Measurements from ENCODE around the gene TRAPPC3.

The TRAPPC3 gene

DNA sequence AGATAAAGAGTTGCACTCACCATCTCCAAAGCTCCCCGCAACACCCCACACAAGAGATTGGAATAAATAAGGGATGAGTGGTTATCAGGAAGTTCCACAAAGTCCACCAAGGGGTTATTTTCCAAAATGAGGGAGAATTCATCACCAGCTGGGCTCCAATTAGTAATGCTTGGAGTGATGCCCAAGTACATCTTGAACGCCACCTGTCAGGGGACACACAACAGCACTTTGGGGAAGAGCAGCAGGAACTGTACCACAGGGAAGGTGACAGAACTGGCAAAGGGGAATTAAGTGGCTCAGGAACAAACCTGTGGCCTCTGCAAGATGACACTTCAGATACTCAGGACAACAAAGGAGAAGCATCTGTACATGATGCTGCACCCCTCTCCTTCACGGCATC is 11.5 kb downstream of the TRAPPC3 start:
- no CpG with 5 or more reads among the region's 3 CpGs for WGBS (ENCODE audit: extremely low coverage, insufficient coverage, insufficient read length)

DNA sequence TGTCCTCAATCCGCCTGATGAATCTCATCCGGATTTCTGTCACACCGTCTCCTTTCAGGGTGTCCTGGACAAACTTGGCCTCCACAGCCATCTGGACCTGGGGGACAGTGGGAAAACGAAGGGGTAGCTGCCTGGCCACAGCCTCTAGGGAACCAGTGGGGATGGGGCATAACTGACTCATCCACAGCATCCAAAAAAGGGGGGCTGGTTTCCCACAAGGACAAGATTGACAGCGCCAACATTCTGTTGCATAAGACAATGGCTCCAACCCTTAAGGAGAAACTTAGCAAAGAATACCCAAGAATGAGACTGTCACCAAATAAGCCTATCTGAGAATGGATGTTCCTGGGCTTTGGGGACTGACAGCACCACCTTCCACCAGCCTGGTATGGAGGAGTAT is 12.1 kb downstream of the TRAPPC3 start:
- H3K36me3 ChIP-seq (ENCODE audit: control insufficient read depth in 1 of 2, insufficient read depth in 2 of 2, low read length in 2 of 2), result peaks cover 12 to 27% of the 10 kb centered on the region in 2 experiments
- no peak for DNase-seq
- H3K18ac ChIP-seq (ENCODE audit: low read length), result no peak overlapping the region
- peaks cover 0 to 10% of the 10 kb centered on the region in 2 experiments for H3K4me1 ChIP-seq (ENCODE audit: control insufficient read depth in 1 of 2, insufficient read depth in 2 of 2, low read length in 2 of 2)
- H2AK5ac ChIP-seq (ENCODE audit: low read length), result no peak overlapping the region
- no peak overlapping the region for H3K9ac ChIP-seq (ENCODE audit: low read length)
- H3K79me1 ChIP-seq (ENCODE audit: low read length), result no peaks in the 10 kb centered on the region
- H3K4ac ChIP-seq (ENCODE audit: low read depth, low read length), result no peak overlapping the region
- no peak overlapping the region for H2AFZ ChIP-seq (ENCODE audit: insufficient read depth, low read length, poor library complexity)
- no peak overlapping the region for H3K14ac ChIP-seq (ENCODE audit: low read length)
- H4K91ac ChIP-seq (ENCODE audit: low read depth, low read length), result no peak overlapping the region
- H2BK120ac ChIP-seq (ENCODE audit: insufficient read depth, low read length, poor library complexity), result no peak overlapping the region
- H3K23ac ChIP-seq (ENCODE audit: low read length), result no peak overlapping the region
- H3K27me3 ChIP-seq (ENCODE audit: insufficient read depth, low read length), result no peaks in the 10 kb centered on the region
- H4K8ac ChIP-seq (ENCODE audit: low read depth, low read length), result no peak overlapping the region
- H4K12ac ChIP-seq (ENCODE audit: low read depth, low read length), result no peak overlapping the region
- H3K27ac ChIP-seq (ENCODE audit: low read depth, low read length), result no peak overlapping the region
- WGBS (ENCODE audit: extremely low coverage, insufficient coverage, insufficient read length), result no CpG with 5 or more reads among the region's 5 CpGs
- no peak overlapping the region for H2BK12ac ChIP-seq (ENCODE audit: low read length)
- H2BK5ac ChIP-seq (ENCODE audit: low read depth, low read length, poor library complexity), result no peak overlapping the region
- no peaks in the 10 kb centered on the region for H3K9me3 ChIP-seq (ENCODE audit: insufficient read depth, low read depth, low read length)
- H3K4me3 ChIP-seq (ENCODE audit: low read depth, low read length), result no peak overlapping the region
- no peak overlapping the region for H3K4me2 ChIP-seq (ENCODE audit: low read length)
- H3K79me2 ChIP-seq (ENCODE audit: control insufficient read depth, insufficient read depth, low read length, poor library complexity), result no peaks in the 10 kb centered on the region

More for the DNA sequence above, 11.5 kb downstream of the TRAPPC3 start:
- Histone ChIP-seq H3K79me2 (ENCODE audit: control insufficient read depth, insufficient read depth, low read length, poor library complexity) (no peaks in the 10 kb centered on the region), H3K9me3 (ENCODE audit: insufficient read depth, low read depth, low read length) (no peaks in the 10 kb centered on the region), H2AFZ (ENCODE audit: insufficient read depth, low read length, poor library complexity) (no peak overlapping the region), H3K27me3 (ENCODE audit: insufficient read depth, low read length) (no peaks in the 10 kb centered on the region), H3K79me1 (ENCODE audit: low read length) (no peaks in the 10 kb centered on the region), H3K4me3 (ENCODE audit: low read depth, low read length) (no peak overlapping the region), H3K23ac (ENCODE audit: low read length) (no peak overlapping the region), H3K36me3 (ENCODE audit: control insufficient read depth in 1 of 2, insufficient read depth in 2 of 2, low read length in 2 of 2) (peaks cover 12 to 27% of the 10 kb centered on the region in 2 experiments), H2AK5ac (ENCODE audit: low read length) (no peak overlapping the region), H3K9ac (ENCODE audit: low read length) (no peak overlapping the region), H4K91ac (ENCODE audit: low read depth, low read length) (no peak overlapping the region), H2BK120ac (ENCODE audit: insufficient read depth, low read length, poor library complexity) (no peak overlapping the region), H3K27ac (ENCODE audit: low read depth, low read length) (no peak overlapping the region), H2BK5ac (ENCODE audit: low read depth, low read length, poor library complexity) (no peak overlapping the region), H3K14ac (ENCODE audit: low read length) (no peak overlapping the region), H2BK12ac (ENCODE audit: low read length) (no peak overlapping the region), H3K4me2 (ENCODE audit: low read length) (no peak overlapping the region), H3K4ac (ENCODE audit: low read depth, low read length) (no peak overlapping the region), H3K4me1 (ENCODE audit: control insufficient read depth in 1 of 2, insufficient read depth in 2 of 2, low read length in 2 of 2) (peaks cover 0 to 10% of the 10 kb centered on the region in 2 experiments), H4K8ac (ENCODE audit: low read depth, low read length) (no peak overlapping the region), H4K12ac (ENCODE audit: low read depth, low read length) (no peak overlapping the region), H3K18ac (ENCODE audit: low read length) (no peak overlapping the region)
- no peak for DNase-seq

DNA sequence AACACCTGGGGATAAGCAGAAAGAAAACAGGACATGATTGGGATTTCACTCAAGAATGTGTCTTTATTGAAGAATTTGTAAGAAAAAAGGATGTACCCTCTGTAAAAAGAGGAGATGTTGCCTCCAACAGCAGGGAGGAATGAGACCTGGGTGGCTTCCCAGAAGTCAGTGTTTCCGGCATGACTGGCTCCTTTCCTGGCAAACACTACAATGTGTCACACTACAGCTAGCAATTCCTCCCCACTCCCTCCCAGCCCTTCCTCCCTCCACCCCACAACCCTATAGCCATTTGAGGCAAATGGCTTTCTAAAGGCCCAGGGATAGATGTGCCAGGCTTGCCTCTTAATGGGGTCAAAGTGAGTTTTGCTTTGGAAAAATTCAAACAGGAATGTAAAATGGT is 12.8 kb downstream of the TRAPPC3 start:
- no peak overlapping the region for H4K12ac ChIP-seq (ENCODE audit: low read depth, low read length)
- no peak overlapping the region for H2BK120ac ChIP-seq (ENCODE audit: insufficient read depth, low read length, poor library complexity)
- DNase-seq, result no peak
- no peak overlapping the region for H3K23ac ChIP-seq (ENCODE audit: low read length)
- H3K9ac ChIP-seq (ENCODE audit: low read length), result no peak overlapping the region
- no peak overlapping the region for H3K14ac ChIP-seq (ENCODE audit: low read length)
- H2BK5ac ChIP-seq (ENCODE audit: low read depth, low read length, poor library complexity), result no peak overlapping the region
- no peaks in the 10 kb centered on the region for H3K79me1 ChIP-seq (ENCODE audit: low read length)
- peaks cover 12 to 27% of the 10 kb centered on the region in 2 experiments for H3K36me3 ChIP-seq (ENCODE audit: control insufficient read depth in 1 of 2, insufficient read depth in 2 of 2, low read length in 2 of 2)
- H3K27me3 ChIP-seq (ENCODE audit: insufficient read depth, low read length), result no peaks in the 10 kb centered on the region
- peaks cover 0 to 10% of the 10 kb centered on the region in 2 experiments for H3K4me1 ChIP-seq (ENCODE audit: control insufficient read depth in 1 of 2, insufficient read depth in 2 of 2, low read length in 2 of 2)
- no peak overlapping the region for H3K4me2 ChIP-seq (ENCODE audit: low read length)
- H3K18ac ChIP-seq (ENCODE audit: low read length), result no peak overlapping the region
- no peak overlapping the region for H3K4ac ChIP-seq (ENCODE audit: low read depth, low read length)
- H2BK12ac ChIP-seq (ENCODE audit: low read length), result no peak overlapping the region
- H3K79me2 ChIP-seq (ENCODE audit: control insufficient read depth, insufficient read depth, low read length, poor library complexity), result no peaks in the 10 kb centered on the region
- H2AFZ ChIP-seq (ENCODE audit: insufficient read depth, low read length, poor library complexity), result no peak overlapping the region
- no peaks in the 10 kb centered on the region for H3K9me3 ChIP-seq (ENCODE audit: insufficient read depth, low read depth, low read length)
- no peak overlapping the region for H3K27ac ChIP-seq (ENCODE audit: low read depth, low read length)
- WGBS (ENCODE audit: extremely low coverage, insufficient coverage, insufficient read length), result no CpG with 5 or more reads among the region's 1 CpG
- H4K91ac ChIP-seq (ENCODE audit: low read depth, low read length), result no peak overlapping the region
- H4K8ac ChIP-seq (ENCODE audit: low read depth, low read length), result no peak overlapping the region
- no peak overlapping the region for H3K4me3 ChIP-seq (ENCODE audit: low read depth, low read length)
- H2AK5ac ChIP-seq (ENCODE audit: low read length), result no peak overlapping the region

DNA sequence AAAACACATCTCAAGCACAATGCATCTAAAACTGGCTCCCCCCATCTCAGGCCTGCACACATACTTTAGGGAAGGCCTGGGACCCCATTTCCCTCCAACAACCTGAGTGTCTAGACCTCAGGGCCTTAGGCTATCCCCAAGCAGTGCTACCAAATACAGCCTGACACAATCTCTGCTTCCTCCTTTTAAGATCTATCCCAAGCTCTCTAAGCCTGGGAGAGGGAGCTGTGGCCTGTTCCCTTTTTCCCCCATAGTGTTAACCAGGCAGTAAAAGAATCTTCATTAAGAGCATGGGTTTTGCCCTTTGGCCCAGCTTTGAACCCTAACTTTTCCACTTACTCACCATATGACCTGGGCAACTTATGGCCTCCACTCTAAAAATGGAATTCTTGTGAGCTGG is 13.5 kb downstream of the TRAPPC3 start:
- Histone ChIP-seq H3K27ac (ENCODE audit: low read depth, low read length) (no peak overlapping the region), H3K36me3 (ENCODE audit: control insufficient read depth in 1 of 2, insufficient read depth in 2 of 2, low read length in 2 of 2) (peaks cover 12 to 27% of the 10 kb centered on the region in 2 experiments), H4K12ac (ENCODE audit: low read depth, low read length) (no peak overlapping the region), H4K8ac (ENCODE audit: low read depth, low read length) (no peak overlapping the region), H3K4ac (ENCODE audit: low read depth, low read length) (no peak overlapping the region), H2AFZ (ENCODE audit: insufficient read depth, low read length, poor library complexity) (no peak overlapping the region), H3K4me2 (ENCODE audit: low read length) (no peak overlapping the region), H3K18ac (ENCODE audit: low read length) (no peak overlapping the region), H3K79me1 (ENCODE audit: low read length) (no peaks in the 10 kb centered on the region), H3K9ac (ENCODE audit: low read length) (no peak overlapping the region), H2BK120ac (ENCODE audit: insufficient read depth, low read length, poor library complexity) (no peak overlapping the region), H3K23ac (ENCODE audit: low read length) (no peak overlapping the region), H3K14ac (ENCODE audit: low read length) (no peak overlapping the region), H3K27me3 (ENCODE audit: insufficient read depth, low read length) (no peaks in the 10 kb centered on the region), H2BK12ac (ENCODE audit: low read length) (no peak overlapping the region), H4K91ac (ENCODE audit: low read depth, low read length) (no peak overlapping the region), H2BK5ac (ENCODE audit: low read depth, low read length, poor library complexity) (no peak overlapping the region), H3K4me1 (ENCODE audit: control insufficient read depth in 1 of 2, insufficient read depth in 2 of 2, low read length in 2 of 2) (peaks cover 0 to 10% of the 10 kb centered on the region in 2 experiments), H3K4me3 (ENCODE audit: low read depth, low read length) (no peak overlapping the region), H2AK5ac (ENCODE audit: low read length) (no peak overlapping the region), H3K9me3 (ENCODE audit: insufficient read depth, low read depth, low read length) (no peaks in the 10 kb centered on the region), H3K79me2 (ENCODE audit: control insufficient read depth, insufficient read depth, low read length, poor library complexity) (no peaks in the 10 kb centered on the region)
- DNase-seq, result no peak
